LNCAP (cell line): ENCODE data around the gene KCNQ5.

Source experiments
- TF ChIP-seq, protein P1 (sequence below): fragments of 450-650 bp; IDR thresholded peaks from 2 replicates; pipeline ENCODE4 v1.5.1; 2017; ENCODE audit warnings: mild to moderate bottlenecking

Gene KCNQ5

GRCh38 chr6:73028124-73028766 lies 406.4 kb downstream of the KCNQ5 start:
- TF ChIP-seq, protein P1, sequence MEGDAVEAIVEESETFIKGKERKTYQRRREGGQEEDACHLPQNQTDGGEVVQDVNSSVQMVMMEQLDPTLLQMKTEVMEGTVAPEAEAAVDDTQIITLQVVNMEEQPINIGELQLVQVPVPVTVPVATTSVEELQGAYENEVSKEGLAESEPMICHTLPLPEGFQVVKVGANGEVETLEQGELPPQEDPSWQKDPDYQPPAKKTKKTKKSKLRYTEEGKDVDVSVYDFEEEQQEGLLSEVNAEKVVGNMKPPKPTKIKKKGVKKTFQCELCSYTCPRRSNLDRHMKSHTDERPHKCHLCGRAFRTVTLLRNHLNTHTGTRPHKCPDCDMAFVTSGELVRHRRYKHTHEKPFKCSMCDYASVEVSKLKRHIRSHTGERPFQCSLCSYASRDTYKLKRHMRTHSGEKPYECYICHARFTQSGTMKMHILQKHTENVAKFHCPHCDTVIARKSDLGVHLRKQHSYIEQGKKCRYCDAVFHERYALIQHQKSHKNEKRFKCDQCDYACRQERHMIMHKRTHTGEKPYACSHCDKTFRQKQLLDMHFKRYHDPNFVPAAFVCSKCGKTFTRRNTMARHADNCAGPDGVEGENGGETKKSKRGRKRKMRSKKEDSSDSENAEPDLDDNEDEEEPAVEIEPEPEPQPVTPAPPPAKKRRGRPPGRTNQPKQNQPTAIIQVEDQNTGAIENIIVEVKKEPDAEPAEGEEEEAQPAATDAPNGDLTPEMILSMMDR: no peak

GRCh38 chr6:73028893-73029450 lies 407.1 kb downstream of the KCNQ5 start:
- TF ChIP-seq, protein P1: no peak

GRCh38 chr6:73030257-73030656 lies 408.4 kb downstream of the KCNQ5 start:
- TF ChIP-seq, protein P1: no peak

GRCh38 chr6:73030791-73031782 lies 409.2 kb downstream of the KCNQ5 start:
- TF ChIP-seq, protein P1: no peak

DNA sequence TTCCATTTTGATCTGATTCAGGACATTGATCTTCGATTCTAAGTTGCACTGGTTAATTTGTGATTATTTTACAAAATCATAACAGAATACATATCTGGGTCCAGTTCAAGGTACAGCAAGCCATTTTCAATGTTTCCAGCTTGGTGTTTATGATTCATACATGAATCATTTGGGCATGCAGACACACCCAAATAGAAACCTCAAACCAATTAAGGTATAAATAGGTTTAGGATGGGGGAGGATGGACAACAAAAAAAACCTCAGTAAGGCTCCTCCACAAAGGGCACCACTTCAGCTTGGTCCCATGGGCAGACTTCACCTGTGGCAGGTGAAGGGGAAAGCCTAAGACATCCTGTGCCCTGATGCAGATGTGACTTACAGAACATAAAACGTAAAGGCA lies 410.7 kb downstream of the KCNQ5 start:
- TF ChIP-seq, protein P1: no peak

DNA sequence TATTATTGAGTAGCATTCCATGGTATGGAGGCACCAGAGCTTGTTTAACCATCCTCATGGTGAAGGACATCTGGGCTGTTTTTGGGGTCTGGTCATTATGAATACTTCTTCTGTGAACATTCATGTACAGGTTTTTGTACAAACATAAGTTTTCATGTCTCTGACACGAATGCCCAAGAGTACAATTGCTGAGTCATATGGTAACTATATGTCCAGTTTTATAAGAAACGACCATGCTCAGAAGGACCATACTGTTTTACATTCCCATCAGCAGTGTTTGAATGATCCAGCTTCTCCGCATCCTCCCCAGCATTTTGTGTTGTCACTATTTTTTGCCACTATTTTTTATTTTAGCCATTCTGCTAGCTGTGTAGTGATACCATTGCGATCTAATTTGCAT lies 414.8 kb downstream of the KCNQ5 start:
- TF ChIP-seq, protein P1: no peak

DNA sequence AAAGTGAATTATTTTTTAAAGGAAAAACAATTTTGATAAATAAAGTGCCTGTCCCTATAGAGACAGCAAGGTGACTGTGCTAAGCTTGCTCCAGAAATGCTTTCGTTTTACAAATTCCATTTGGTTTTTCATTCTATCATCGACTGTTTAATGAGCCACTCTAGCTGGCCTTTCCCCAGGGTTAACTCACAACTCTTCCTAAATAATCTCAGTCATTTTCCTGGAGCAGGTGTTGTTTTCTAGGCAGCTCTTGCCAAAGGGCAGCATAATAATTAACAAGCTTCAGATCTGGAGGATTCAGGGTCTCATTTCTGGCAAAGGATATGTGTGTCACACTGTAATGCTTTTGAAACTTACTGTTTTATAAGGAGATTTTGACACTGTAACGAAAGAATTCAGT lies 419.2 kb downstream of the KCNQ5 start:
- TF ChIP-seq, protein P1: no peak
